Tibial nerve (tissue), 3 donors: Measurements from ENCODE around the gene AUTS2.

Source experiments
- POLR2A ChIP-seq, 2 donors: fragments of 450-650 bp; IDR thresholded peaks; one replicate each; pipeline ENCODE4 v1.6.1; 2017; ENCODE audit warnings: antibody characterized with exemption in 2 of 2, mild to moderate bottlenecking in 2 of 2, moderate library complexity in 2 of 2
- TF ChIP-seq, protein P1 (sequence below), 5 experiments: fragments of 200-600 bp in 3 of 5; fragments of 450-650 bp in 2 of 5; sonication (generic) in 3 of 5; IDR thresholded peaks; one replicate each; pipeline ENCODE4 v1.5.1; 2016 to 2019; ENCODE audit warnings: antibody characterized with exemption in 5 of 5, mild to moderate bottlenecking in 3 of 5, moderate library complexity in 2 of 5

DNA sequence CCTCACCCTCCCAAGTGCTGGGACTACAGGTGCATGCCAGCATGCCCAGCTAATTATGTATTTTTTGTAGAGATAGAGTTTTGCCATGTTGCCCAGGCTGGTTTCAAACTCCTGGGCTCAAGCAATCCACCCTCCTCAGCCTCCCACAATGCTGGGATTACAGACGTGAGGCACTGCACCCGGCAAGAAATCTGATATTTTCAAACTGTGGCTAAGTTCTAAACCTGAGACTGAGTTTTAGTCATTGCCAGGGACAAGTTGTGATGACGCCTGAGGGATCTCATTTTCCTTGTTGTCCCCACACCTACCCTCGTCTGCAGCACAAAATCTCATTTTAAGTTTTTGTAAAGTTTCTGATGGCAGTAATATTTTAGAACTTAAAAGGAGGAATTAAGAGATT lies 9.8 kb downstream of the AUTS2 start:
- TF ChIP-seq, protein P1, sequence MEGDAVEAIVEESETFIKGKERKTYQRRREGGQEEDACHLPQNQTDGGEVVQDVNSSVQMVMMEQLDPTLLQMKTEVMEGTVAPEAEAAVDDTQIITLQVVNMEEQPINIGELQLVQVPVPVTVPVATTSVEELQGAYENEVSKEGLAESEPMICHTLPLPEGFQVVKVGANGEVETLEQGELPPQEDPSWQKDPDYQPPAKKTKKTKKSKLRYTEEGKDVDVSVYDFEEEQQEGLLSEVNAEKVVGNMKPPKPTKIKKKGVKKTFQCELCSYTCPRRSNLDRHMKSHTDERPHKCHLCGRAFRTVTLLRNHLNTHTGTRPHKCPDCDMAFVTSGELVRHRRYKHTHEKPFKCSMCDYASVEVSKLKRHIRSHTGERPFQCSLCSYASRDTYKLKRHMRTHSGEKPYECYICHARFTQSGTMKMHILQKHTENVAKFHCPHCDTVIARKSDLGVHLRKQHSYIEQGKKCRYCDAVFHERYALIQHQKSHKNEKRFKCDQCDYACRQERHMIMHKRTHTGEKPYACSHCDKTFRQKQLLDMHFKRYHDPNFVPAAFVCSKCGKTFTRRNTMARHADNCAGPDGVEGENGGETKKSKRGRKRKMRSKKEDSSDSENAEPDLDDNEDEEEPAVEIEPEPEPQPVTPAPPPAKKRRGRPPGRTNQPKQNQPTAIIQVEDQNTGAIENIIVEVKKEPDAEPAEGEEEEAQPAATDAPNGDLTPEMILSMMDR (IDR thresholded peaks at IDR 0.05): no peak
- no peak for TF ChIP-seq POLR2A (IDR thresholded peaks at IDR 0.05)
